Neural progenitor cell (in vitro differentiated cells): ENCODE measurements around the gene NFATC2IP. TPM values are rescaled to one million over a fixed set of nuclear protein-coding genes. Genes with fewer than 3 reads are reported as not detected.
"Not testable (repeated sequence)": the region's sequence is repeated elsewhere in the genome, so short reads cannot be mapped to it uniquely, and the experiment has no call there.

Experiments used
- DNase-seq: peaks from one replicate; pipeline ENCODE4 v3.0.0-alpha.2; 2016; ENCODE audit warnings: low spot score
- H2AFZ ChIP-seq: fragments of 200-600 bp; sonication (generic); replicated peaks from 2 replicates; pipeline ENCODE4 v1.6.1; 2016; ENCODE audit warnings: antibody characterized with exemption
- H3F3A ChIP-seq: fragments of 200-600 bp; sonication (generic); 2 replicates; pipeline ENCODE4 v1.6.1; 2016; ENCODE audit warnings: antibody characterized with exemption, low read depth
- H3K27ac ChIP-seq: fragments of 200-600 bp; sonication (generic); 2 replicates; pipeline ENCODE4 v1.5.1; 2016; ENCODE audit warnings: mild to moderate bottlenecking
- H3K27me3 ChIP-seq: fragments of 200-600 bp; sonication (generic); 2 replicates; pipeline ENCODE4 v1.6.1; 2016; ENCODE audit warnings: mild to moderate bottlenecking, moderate library complexity
- H3K36me3 ChIP-seq: fragments of 200-600 bp; sonication (generic); 2 replicates; pipeline ENCODE4 v1.5.1; 2016
- H3K4me1 ChIP-seq: fragments of 200-600 bp; sonication (generic); 2 replicates; pipeline ENCODE4 v1.6.1; 2016; ENCODE audit warnings: mixed run types
- H3K4me2 ChIP-seq: fragments of 200-600 bp; sonication (generic); 2 replicates; pipeline ENCODE4 v1.6.1; 2016
- H3K4me3 ChIP-seq: fragments of 200-600 bp; sonication (generic); 2 replicates; pipeline ENCODE4 v1.5.1; 2016
- H3K79me2 ChIP-seq: fragments of 200-600 bp; sonication (generic); 2 replicates; pipeline ENCODE4 v1.6.1; 2016; ENCODE audit warnings: low read depth
- H3K9ac ChIP-seq: fragments of 200-600 bp; sonication (generic); 2 replicates; pipeline ENCODE4 v1.6.1; 2016
- H3K9me3 ChIP-seq: fragments of 200-600 bp; sonication (generic); 2 replicates; pipeline ENCODE4 v1.5.1; 2016; ENCODE audit warnings: low read depth
- H4K20me1 ChIP-seq: fragments of 200-600 bp; sonication (generic); 2 replicates; pipeline ENCODE4 v1.6.1; 2016; ENCODE audit warnings: low read depth
- H3K27ac Mint-ChIP-seq: 3 replicates; pipeline ENCODE4 v1.8.0; 2021; ENCODE audit warnings: mixed read lengths
- H3K27me3 Mint-ChIP-seq: 2 replicates; pipeline ENCODE4 v1.8.0; 2022; ENCODE audit warnings: low read depth, mild to moderate bottlenecking, inconsistent platforms, moderate library complexity, mixed read lengths; ENCODE audit not compliant: insufficient read depth
- H3K36me3 Mint-ChIP-seq: 3 replicates; pipeline ENCODE4 v1.8.0; 2021; ENCODE audit warnings: mixed read lengths
- H3K4me1 Mint-ChIP-seq: 3 replicates; pipeline ENCODE4 v1.8.0; 2021; ENCODE audit warnings: mixed read lengths
- H3K4me3 Mint-ChIP-seq: 3 replicates; pipeline ENCODE4 v1.8.0; 2021; ENCODE audit warnings: mild to moderate bottlenecking, moderate library complexity, mixed read lengths
- H3K9me3 Mint-ChIP-seq: 3 replicates; pipeline ENCODE4 v1.8.0; 2020; ENCODE audit warnings: mixed read lengths
- EZH2 ChIP-seq: fragments of 200-600 bp; sonication (generic); IDR thresholded peaks from 2 replicates; pipeline ENCODE4 v1.6.1; 2017; ENCODE audit warnings: antibody characterized with exemption, mild to moderate bottlenecking, moderate library complexity
- EZH2phosphoT487 ChIP-seq: fragments of 200-600 bp; sonication (generic); IDR thresholded peaks from 2 replicates; pipeline ENCODE4 v1.6.1; 2017; ENCODE audit warnings: antibody characterized with exemption
- total RNA-seq: library from RNA; depleted of rRNA; stranded (reverse); fragments of >200 nt; gene quantifications from 2 replicates; pipeline ENCODE4 v1.2.3, GENCODE V29; 2015; ENCODE audit warnings: low replicate concordance
- TF ChIP-seq, protein P1 (sequence below): fragments of 200-600 bp; sonication (generic); IDR thresholded peaks from 2 replicates; pipeline ENCODE4 v1.5.1; 2017; ENCODE audit warnings: antibody characterized with exemption, mild to moderate bottlenecking

Gene NFATC2IP
- total RNA-seq, 1 donor from 2014 or later, result 33.2 TPM

DNA sequence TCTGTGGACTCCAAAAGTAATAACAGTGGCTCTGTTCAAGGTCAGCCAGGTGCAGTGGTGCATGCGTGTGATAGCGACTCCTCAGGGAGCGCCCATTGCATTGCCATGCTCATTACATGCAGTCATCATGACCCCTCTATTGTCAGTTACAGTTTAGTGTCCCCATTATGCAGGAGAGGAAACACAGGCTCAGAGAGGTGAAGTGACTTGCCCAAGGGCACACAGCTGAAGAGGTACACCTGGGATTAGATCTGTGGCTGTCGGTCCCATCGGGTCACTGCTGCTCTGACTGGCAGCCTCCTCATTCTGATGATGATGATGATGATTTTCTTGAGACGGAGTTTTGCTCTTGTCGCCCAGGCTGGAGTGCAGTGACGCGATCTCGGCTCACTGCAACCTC is 41.8 kb downstream of the NFATC2IP start:
- Histone ChIP-seq H3K27me3 (no peaks in the 10 kb centered on the region), H3K9me3 (no peaks in the 10 kb centered on the region), H3K79me2 (no peaks in the 10 kb centered on the region), H3K4me3 (no peak overlapping the region), H3K9ac (no peak overlapping the region), H3K36me3 (no peaks in the 10 kb centered on the region), H2AFZ (no peak overlapping the region), H4K20me1 (no peaks in the 10 kb centered on the region), H3K4me1 (no peaks in the 10 kb centered on the region), H3K27ac (no peak overlapping the region), H3K4me2 (no peak overlapping the region), H3F3A (no peaks in the 10 kb centered on the region)
- H3K9me3 Mint-ChIP-seq, result no peaks in the 10 kb centered on the region
- no peak for TF ChIP-seq EZH2phosphoT487
- TF ChIP-seq, protein P1, sequence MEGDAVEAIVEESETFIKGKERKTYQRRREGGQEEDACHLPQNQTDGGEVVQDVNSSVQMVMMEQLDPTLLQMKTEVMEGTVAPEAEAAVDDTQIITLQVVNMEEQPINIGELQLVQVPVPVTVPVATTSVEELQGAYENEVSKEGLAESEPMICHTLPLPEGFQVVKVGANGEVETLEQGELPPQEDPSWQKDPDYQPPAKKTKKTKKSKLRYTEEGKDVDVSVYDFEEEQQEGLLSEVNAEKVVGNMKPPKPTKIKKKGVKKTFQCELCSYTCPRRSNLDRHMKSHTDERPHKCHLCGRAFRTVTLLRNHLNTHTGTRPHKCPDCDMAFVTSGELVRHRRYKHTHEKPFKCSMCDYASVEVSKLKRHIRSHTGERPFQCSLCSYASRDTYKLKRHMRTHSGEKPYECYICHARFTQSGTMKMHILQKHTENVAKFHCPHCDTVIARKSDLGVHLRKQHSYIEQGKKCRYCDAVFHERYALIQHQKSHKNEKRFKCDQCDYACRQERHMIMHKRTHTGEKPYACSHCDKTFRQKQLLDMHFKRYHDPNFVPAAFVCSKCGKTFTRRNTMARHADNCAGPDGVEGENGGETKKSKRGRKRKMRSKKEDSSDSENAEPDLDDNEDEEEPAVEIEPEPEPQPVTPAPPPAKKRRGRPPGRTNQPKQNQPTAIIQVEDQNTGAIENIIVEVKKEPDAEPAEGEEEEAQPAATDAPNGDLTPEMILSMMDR, result no peak
- no peak for TF ChIP-seq EZH2
- H3K4me3 Mint-ChIP-seq, result no peak overlapping the region
- H3K27me3 Mint-ChIP-seq, result peaks cover 2% of the 10 kb centered on the region
- no peaks in the 10 kb centered on the region for H3K4me1 Mint-ChIP-seq
- H3K27ac Mint-ChIP-seq, result peak overlapping the region; percentile 32
- no peak for DNase-seq
- peaks cover 2% of the 10 kb centered on the region for H3K36me3 Mint-ChIP-seq

DNA sequence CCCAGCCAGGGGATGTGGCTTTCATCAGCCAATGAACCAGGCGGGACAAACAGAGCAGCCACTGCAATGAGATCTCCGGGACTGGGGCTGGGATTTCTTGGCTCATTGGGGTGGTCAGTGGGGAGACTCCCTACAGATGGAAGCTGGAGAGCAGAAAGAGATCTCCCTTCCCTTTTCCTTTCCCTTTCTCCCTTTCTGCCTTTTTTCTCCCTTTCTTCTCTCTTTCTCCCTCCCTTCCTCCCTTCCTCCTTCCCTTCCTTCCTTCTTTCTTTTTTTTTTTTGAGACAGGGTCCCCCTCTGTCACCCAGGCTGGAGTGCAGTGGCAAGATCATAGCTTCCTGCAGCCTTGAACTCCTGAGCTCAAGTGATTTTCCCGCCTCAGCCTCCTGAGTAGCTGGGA is 48.1 kb downstream of the NFATC2IP start:
- Histone ChIP-seq H3K4me3 (no peak overlapping the region), H4K20me1 (no peaks in the 10 kb centered on the region), H3K79me2 (no peaks in the 10 kb centered on the region), H2AFZ (peak overlapping the region; percentile 57), H3K9me3 (no peaks in the 10 kb centered on the region), H3K4me1 (no peaks in the 10 kb centered on the region), H3K36me3 (no peaks in the 10 kb centered on the region), H3K27me3 (no peaks in the 10 kb centered on the region), H3K4me2 (no peak overlapping the region), H3K9ac (no peak overlapping the region), H3F3A (no peaks in the 10 kb centered on the region), H3K27ac (no peak overlapping the region)
- TF ChIP-seq, protein P1, result no peak
- no peak for TF ChIP-seq EZH2phosphoT487
- no peak for TF ChIP-seq EZH2
- Mint-ChIP-seq H3K27ac (no peak overlapping the region), H3K9me3 (peaks cover 2% of the 10 kb centered on the region), H3K27me3 (peaks cover 13% of the 10 kb centered on the region), H3K4me3 (no peak overlapping the region), H3K36me3 (no peaks in the 10 kb centered on the region), H3K4me1 (no peaks in the 10 kb centered on the region)
- no peak for DNase-seq

DNA sequence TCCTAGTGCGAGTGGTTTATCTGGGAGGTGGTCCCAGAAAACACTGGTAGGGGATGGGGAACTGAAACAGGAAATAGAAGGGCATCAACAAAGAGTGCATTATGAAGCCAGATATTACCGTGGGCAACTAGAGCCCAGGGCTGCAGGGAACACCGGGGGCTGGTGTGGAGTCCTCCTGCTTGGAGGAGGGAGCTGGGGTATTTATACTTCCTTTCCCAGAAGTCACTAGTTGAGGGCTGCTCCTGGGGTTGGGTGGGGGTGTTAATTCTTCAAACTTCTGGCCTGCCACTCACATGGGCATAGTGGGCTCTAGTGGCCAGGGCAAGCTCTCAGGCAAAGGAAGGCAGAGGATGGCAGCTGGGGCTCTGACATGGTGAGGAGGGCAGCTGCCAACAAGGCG is 48.8 kb downstream of the NFATC2IP start:
- Histone ChIP-seq H3K79me2 (no peaks in the 10 kb centered on the region), H3K27me3 (no peaks in the 10 kb centered on the region), H3K4me2 (no peak overlapping the region), H3K36me3 (no peaks in the 10 kb centered on the region), H3K4me3 (no peak overlapping the region), H3F3A (no peaks in the 10 kb centered on the region), H3K27ac (no peak overlapping the region), H3K4me1 (no peaks in the 10 kb centered on the region), H3K9ac (no peak overlapping the region), H4K20me1 (no peaks in the 10 kb centered on the region), H3K9me3 (no peaks in the 10 kb centered on the region), H2AFZ (no peak overlapping the region)
- Mint-ChIP-seq H3K27ac (no peak overlapping the region), H3K9me3 (peaks cover 2% of the 10 kb centered on the region), H3K27me3 (peaks cover 13% of the 10 kb centered on the region), H3K4me1 (no peaks in the 10 kb centered on the region), H3K36me3 (no peaks in the 10 kb centered on the region), H3K4me3 (no peak overlapping the region)
- TF ChIP-seq EZH2phosphoT487, result no peak
- TF ChIP-seq, protein P1, result no peak
- no peak for TF ChIP-seq EZH2
- no peak for DNase-seq

DNA sequence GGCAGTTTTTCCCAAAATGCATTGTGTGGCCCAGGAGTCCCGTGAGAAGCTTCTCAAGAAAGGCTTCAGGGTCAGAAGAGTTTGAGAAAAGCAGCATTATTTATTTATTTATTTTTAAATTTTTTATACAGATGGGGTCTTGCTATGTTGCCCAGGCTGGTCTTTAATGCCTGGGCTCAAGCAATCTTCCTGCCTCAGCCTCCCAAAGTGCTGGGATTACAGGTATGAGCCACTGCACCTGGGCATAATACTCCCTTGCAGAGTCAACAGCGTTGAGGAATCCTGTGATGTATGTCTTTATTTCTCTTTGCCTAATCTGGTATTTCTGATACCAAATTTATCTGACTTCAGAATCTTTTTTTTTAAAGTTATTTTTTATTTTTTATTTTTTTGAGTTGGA is 49.3 kb downstream of the NFATC2IP start:
- Mint-ChIP-seq H3K27ac (no peak overlapping the region), H3K9me3 (peaks cover 2% of the 10 kb centered on the region), H3K4me3 (no peak overlapping the region), H3K36me3 (no peaks in the 10 kb centered on the region), H3K4me1 (no peaks in the 10 kb centered on the region), H3K27me3 (peaks cover 13% of the 10 kb centered on the region)
- Histone ChIP-seq H3F3A (no peaks in the 10 kb centered on the region), H3K27me3 (no peaks in the 10 kb centered on the region), H3K9ac (no peak overlapping the region), H3K4me1 (no peaks in the 10 kb centered on the region), H3K79me2 (no peaks in the 10 kb centered on the region), H3K4me3 (no peak overlapping the region), H3K36me3 (no peaks in the 10 kb centered on the region), H3K4me2 (no peak overlapping the region), H4K20me1 (no peaks in the 10 kb centered on the region), H3K9me3 (no peaks in the 10 kb centered on the region), H2AFZ (no peak overlapping the region), H3K27ac (no peak overlapping the region)
- TF ChIP-seq EZH2, result no peak
- no peak for TF ChIP-seq EZH2phosphoT487
- TF ChIP-seq, protein P1, result no peak
- no peak for DNase-seq

DNA sequence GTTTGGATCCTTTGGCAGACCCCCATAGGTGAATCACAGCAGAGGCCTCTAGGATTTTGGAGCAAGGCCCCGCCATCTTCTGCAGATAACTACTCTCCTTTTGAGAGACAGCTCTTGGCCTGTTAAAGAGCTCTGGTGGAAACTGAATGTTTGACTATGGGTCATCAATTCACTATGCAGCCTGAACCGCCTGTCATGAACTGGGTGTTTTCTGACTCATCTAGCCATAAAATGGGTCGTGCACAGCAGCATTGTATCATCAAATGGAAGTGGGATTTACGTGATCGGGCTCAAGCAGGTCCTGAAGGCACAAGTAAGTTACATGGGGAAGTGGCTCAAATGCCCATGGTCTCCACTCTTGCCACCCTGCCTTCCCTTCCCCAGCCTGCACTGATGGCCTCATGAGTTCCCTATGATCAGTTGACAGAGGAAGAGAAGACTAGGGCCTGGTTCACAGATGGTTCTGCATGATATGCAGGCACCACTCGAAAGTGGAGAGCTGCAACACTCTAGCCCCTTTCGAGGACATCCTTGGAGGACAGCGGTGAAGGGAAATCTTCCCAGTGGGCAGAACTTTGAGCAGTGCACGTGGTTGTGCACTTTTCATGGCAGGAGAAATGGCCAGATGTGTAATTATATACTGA is 53.9 kb downstream of the NFATC2IP start:
- not testable (repeated sequence) for H4K20me1 ChIP-seq, H3K4me1 ChIP-seq, H3K27ac Mint-ChIP-seq, H3K4me3 Mint-ChIP-seq, H3K4me3 ChIP-seq, H3K27ac ChIP-seq, H3K4me1 Mint-ChIP-seq, H3K9me3 Mint-ChIP-seq, H3K27me3 ChIP-seq, DNase-seq, H3K4me2 ChIP-seq, H3K36me3 ChIP-seq, H2AFZ ChIP-seq, H3K79me2 ChIP-seq, H3K36me3 Mint-ChIP-seq, H3K9me3 ChIP-seq, H3K27me3 Mint-ChIP-seq, H3K9ac ChIP-seq, H3F3A ChIP-seq
